ENCODE measurements around the gene EPC2.

EPC2 gene

DNA sequence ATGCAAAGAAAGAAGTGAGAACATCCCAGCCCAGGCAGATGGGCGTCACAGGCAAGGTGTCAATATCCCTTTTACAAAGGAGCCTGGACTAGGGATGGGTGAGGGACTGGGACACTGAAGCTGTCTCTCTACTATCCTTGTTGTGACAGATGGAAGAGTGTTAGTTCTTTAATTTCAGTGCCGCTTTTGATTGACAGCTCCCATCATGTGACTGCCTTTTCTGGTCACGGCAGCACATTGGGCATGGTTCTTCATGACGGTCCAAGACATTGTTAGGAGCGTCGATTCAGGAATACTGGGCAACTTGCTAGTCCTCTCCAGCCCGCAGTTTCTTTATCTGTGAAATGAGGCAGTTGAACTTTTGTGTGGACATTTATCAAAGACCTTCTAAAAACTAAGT is 188.1 kb downstream of the EPC2 start (continued):
- TF ChIP-seq, protein P1, sequence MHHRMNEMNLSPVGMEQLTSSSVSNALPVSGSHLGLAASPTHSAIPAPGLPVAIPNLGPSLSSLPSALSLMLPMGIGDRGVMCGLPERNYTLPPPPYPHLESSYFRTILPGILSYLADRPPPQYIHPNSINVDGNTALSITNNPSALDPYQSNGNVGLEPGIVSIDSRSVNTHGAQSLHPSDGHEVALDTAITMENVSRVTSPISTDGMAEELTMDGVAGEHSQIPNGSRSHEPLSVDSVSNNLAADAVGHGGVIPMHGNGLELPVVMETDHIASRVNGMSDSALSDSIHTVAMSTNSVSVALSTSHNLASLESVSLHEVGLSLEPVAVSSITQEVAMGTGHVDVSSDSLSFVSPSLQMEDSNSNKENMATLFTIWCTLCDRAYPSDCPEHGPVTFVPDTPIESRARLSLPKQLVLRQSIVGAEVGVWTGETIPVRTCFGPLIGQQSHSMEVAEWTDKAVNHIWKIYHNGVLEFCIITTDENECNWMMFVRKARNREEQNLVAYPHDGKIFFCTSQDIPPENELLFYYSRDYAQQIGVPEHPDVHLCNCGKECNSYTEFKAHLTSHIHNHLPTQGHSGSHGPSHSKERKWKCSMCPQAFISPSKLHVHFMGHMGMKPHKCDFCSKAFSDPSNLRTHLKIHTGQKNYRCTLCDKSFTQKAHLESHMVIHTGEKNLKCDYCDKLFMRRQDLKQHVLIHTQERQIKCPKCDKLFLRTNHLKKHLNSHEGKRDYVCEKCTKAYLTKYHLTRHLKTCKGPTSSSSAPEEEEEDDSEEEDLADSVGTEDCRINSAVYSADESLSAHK (tag by site-specific recombination; IDR thresholded peaks at IDR 0.05), result no peak
- no peak for TF ChIP-seq ZNF391 (tag by site-specific recombination; IDR thresholded peaks at IDR 0.05; ENCODE audit: borderline replicate concordance, low read depth)
- no peak for TF ChIP-seq ZNF19 (tag by site-specific recombination; IDR thresholded peaks at IDR 0.05; ENCODE audit: low read depth)
- no peak for TF ChIP-seq ZNF138 (tag by site-specific recombination; IDR thresholded peaks at IDR 0.05; ENCODE audit: borderline replicate concordance)

Measured in HEK293 (cell line).